Measurements from ENCODE around the gene CSTF1.

DNA sequence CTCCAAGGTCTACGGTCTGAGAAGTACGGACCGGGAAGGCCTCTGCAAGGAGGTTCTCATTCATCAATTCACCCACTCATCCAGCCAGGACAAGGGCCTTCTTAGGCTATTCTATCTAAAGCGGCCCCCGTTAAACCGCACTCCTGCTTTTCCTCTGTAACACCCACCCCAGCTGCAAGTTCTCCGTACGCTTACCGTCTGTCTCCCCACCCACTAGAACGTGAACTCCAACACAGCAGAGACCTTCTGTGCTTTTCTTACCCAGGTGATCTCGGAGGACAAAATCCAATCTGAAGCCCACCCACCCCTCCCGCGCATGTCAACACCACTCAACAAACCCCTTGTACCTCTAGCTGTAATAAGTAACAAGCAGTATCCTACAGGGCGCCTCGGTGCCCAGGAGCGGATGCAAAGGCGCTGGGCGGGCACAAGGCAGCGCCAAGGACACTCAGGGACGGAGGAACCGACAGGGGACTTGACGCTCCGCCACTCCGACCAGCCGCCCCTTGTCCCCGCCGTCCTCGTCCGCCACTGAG, 781 bp upstream of the CSTF1 start:
- TF ChIP-seq, protein P1, sequence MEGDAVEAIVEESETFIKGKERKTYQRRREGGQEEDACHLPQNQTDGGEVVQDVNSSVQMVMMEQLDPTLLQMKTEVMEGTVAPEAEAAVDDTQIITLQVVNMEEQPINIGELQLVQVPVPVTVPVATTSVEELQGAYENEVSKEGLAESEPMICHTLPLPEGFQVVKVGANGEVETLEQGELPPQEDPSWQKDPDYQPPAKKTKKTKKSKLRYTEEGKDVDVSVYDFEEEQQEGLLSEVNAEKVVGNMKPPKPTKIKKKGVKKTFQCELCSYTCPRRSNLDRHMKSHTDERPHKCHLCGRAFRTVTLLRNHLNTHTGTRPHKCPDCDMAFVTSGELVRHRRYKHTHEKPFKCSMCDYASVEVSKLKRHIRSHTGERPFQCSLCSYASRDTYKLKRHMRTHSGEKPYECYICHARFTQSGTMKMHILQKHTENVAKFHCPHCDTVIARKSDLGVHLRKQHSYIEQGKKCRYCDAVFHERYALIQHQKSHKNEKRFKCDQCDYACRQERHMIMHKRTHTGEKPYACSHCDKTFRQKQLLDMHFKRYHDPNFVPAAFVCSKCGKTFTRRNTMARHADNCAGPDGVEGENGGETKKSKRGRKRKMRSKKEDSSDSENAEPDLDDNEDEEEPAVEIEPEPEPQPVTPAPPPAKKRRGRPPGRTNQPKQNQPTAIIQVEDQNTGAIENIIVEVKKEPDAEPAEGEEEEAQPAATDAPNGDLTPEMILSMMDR (IDR thresholded peaks at IDR 0.05; ENCODE audit: low read depth, low read length, poor library complexity, severe bottlenecking): no peak
- no peak for TF ChIP-seq EZH2phosphoT487 (IDR thresholded peaks at IDR 0.05; ENCODE audit: borderline replicate concordance, low read length)

All from DOHH2 (cell line).